Measurements from ENCODE around the gene SLC6A5. TPM values are rescaled to one million over a fixed set of nuclear protein-coding genes. Genes with fewer than 3 reads are reported as not detected.

Gene SLC6A5
- total RNA-seq (2022; extraction: Qiagen RNA extraction; ENCODE audit: low read depth), result not detected in 5 replicates

GRCh38 chr11:20599221-20600019 lies at the start of gene SLC6A5:
Gene SLC6A5, plus strand, starts transcription at chr11:20599608. Its CDS starts 65 bp downstream, at chr11:20599673.

GRCh38 chr11:20668844-20669819 lies 69.7 kb downstream of the SLC6A5 start, which contains the start of gene NELL1:
Gene NELL1, plus strand, starts transcription at chr11:20669586.

Other genes with a start within 250 kb of the SLC6A5 start
- 188 to 198 TPM (median 193 TPM) in 5 replicates for gene HTATIP2, start 235.9 kb upstream of the SLC6A5 start, total RNA-seq (2022; extraction: Qiagen RNA extraction; ENCODE audit: low read depth)
- 30.1 to 35.8 TPM (median 33.2 TPM) in 5 replicates for gene PRMT3, start 211.9 kb upstream of the SLC6A5 start, total RNA-seq (2022; extraction: Qiagen RNA extraction; ENCODE audit: low read depth)
- gene NELL1, start 70.0 kb downstream of the SLC6A5 start, total RNA-seq (2022; extraction: Qiagen RNA extraction; ENCODE audit: low read depth), result not detected in 5 replicates